GM10266 (cell line): Measurements from ENCODE around the gene MGARP.
"Not testable (repeated sequence)": the region's sequence is repeated elsewhere in the genome, so short reads cannot be mapped to it uniquely, and the experiment has no call there.

Experiments used
- DNase-seq: peaks from one replicate; pipeline ENCODE4 v3.0.0; 2012; ENCODE audit errors: extremely low spot score
- CTCF ChIP-seq: IDR thresholded peaks from 2 replicates; pipeline ENCODE4 v1.5.1; 2012; ENCODE audit warnings: mild to moderate bottlenecking, low read depth; ENCODE audit not compliant: control insufficient read depth, insufficient read depth; ENCODE audit errors: missing control alignments

Gene MGARP

GRCh38 chr4:139315221-139315675 is 35.2 kb upstream of the MGARP start:
- TF ChIP-seq CTCF = no peak

GRCh38 chr4:139314047-139314800 is 34.2 kb upstream of the MGARP start:
- no peak for DNase-seq

More at GRCh38 chr4:139315221-139315675, 35.2 kb upstream of the MGARP start:
- DNase-seq = peak; percentile 26

GRCh38 chr4:139313414-139313813 is 33.4 kb upstream of the MGARP start:
- DNase-seq = not testable (repeated sequence)

More at GRCh38 chr4:139314047-139314800, 34.2 kb upstream of the MGARP start:
- no peak for TF ChIP-seq CTCF

- DNase-seq = no peak
- TF ChIP-seq CTCF = no peak
Observed at GRCh38 chr4:139312552-139313332, 32.7 kb upstream of the MGARP start.

- no peak for DNase-seq
- no peak for TF ChIP-seq CTCF
Observed at GRCh38 chr4:139311909-139312308, 31.9 kb upstream of the MGARP start.

GRCh38 chr4:139304920-139305319 is 24.9 kb upstream of the MGARP start:
- no peak for DNase-seq
- no peak for TF ChIP-seq CTCF

- peak; percentile 47 for DNase-seq
- no peak for TF ChIP-seq CTCF
Observed at GRCh38 chr4:139301821-139302611, 22.0 kb upstream of the MGARP start, which contains the start of gene NDUFC1. NDUFC1 (minus strand) TSS chr4:139302477; CDS start chr4:139295798, 6,679 bp downstream.
